ENCODE results near the gene LGALS9. TPM values are rescaled to one million over a fixed set of nuclear protein-coding genes. Genes with fewer than 3 reads are reported as not detected.

Gene LGALS9
- total RNA-seq, 5 donors from 2014 or later (not counting 1 experiment from before 2014, with no cell fraction given), result 17.8 to 53.3 (median 33.1) TPM

- H3K27ac ChIP-seq (ENCODE audit: low read length), result no peak overlapping the region
- H3K4me1 ChIP-seq (ENCODE audit: control insufficient read depth in 1 of 2, extremely low read depth in 1 of 2, insufficient read depth in 2 of 2, low read length in 2 of 2), result no peaks in the 10 kb centered on the region
- Mint-ChIP-seq H3K4me1 (no peaks in the 10 kb centered on the region), H3K4me3 (no peak overlapping the region), H3K27me3 (no peaks in the 10 kb centered on the region), H3K9me3 (no peaks in the 10 kb centered on the region), H3K36me3 (peaks cover 6% of the 10 kb centered on the region), H3K27ac (no peak overlapping the region)
- CTCF ChIA-PET, result no interaction called here
- no peaks in the 10 kb centered on the region for H3K27me3 ChIP-seq (replicated peaks in 1 of 2; ENCODE audit: control insufficient read depth in 2 of 2, extremely low read depth in 1 of 2, insufficient read depth in 2 of 2, low read length in 1 of 2)
- H3K9me3 ChIP-seq, result no peaks in the 10 kb centered on the region
- POLR2A ChIA-PET, result no interaction called here
- peaks cover 0 to 22% of the 10 kb centered on the region in 2 donors for H3K36me3 ChIP-seq (ENCODE audit: control insufficient read depth in 2 of 2, extremely low read depth in 1 of 2, insufficient read depth in 1 of 2, low read length in 1 of 2)
- ATAC-seq (replicated peaks in 1 of 4), result no peak
- 100% methylated on average over 2 of the region's 3 CpGs for WGBS (ENCODE audit: insufficient coverage)
- DNase-seq, result no peak
- H3K4me3 ChIP-seq (ENCODE audit: control insufficient read depth in 1 of 2, extremely low read depth in 1 of 2, low read length in 1 of 2), result no peak overlapping the region
Measured at GRCh38 chr17:27590864-27591263, 40.1 kb upstream of the LGALS9 start.

- Mint-ChIP-seq H3K9me3 (no peaks in the 10 kb centered on the region), H3K36me3 (peaks cover 9% of the 10 kb centered on the region), H3K27me3 (no peaks in the 10 kb centered on the region), H3K4me3 (no peak overlapping the region), H3K27ac (no peak overlapping the region), H3K4me1 (no peaks in the 10 kb centered on the region)
- H3K27me3 ChIP-seq (replicated peaks in 1 of 2; ENCODE audit: control insufficient read depth in 2 of 2, extremely low read depth in 1 of 2, insufficient read depth in 2 of 2, low read length in 1 of 2), result no peaks in the 10 kb centered on the region
- no peaks in the 10 kb centered on the region for H3K9me3 ChIP-seq
- H3K4me3 ChIP-seq (ENCODE audit: control insufficient read depth in 1 of 2, extremely low read depth in 1 of 2, low read length in 1 of 2), result no peak overlapping the region
- DNase-seq (no peak), ATAC-seq (replicated peaks in 1 of 4) (no peak)
- H3K4me1 ChIP-seq (ENCODE audit: control insufficient read depth in 1 of 2, extremely low read depth in 1 of 2, insufficient read depth in 2 of 2, low read length in 2 of 2), result no peaks in the 10 kb centered on the region
- no CpG with 5 or more reads among the region's 3 CpGs for WGBS (ENCODE audit: insufficient coverage)
- ChIA-PET CTCF (interaction anchor here (0.6 to 1.6 kb wide), 4 partner anchors 11 to 499 kb away, joined by 3 read pairs; no protein-coding TSS in a partner anchor), POLR2A (no interaction called here)
- no peak overlapping the region for H3K27ac ChIP-seq (ENCODE audit: low read length)
- H3K36me3 ChIP-seq (ENCODE audit: control insufficient read depth in 2 of 2, extremely low read depth in 1 of 2, insufficient read depth in 1 of 2, low read length in 1 of 2), result peaks cover 0 to 19% of the 10 kb centered on the region in 2 donors
Measured at GRCh38 chr17:27591986-27592385, 39.0 kb upstream of the LGALS9 start.

GRCh38 chr17:27593232-27593856 is 37.6 kb upstream of the LGALS9 start:
- H3K36me3 ChIP-seq (ENCODE audit: control insufficient read depth in 2 of 2, extremely low read depth in 1 of 2, insufficient read depth in 1 of 2, low read length in 1 of 2), result peaks cover 4 to 20% of the 10 kb centered on the region in 2 donors
- H3K4me1 ChIP-seq (ENCODE audit: control insufficient read depth in 1 of 2, extremely low read depth in 1 of 2, insufficient read depth in 2 of 2, low read length in 2 of 2), result no peaks in the 10 kb centered on the region
- ATAC-seq (replicated peaks in 1 of 4) (no peak), DNase-seq (no peak)
- no peaks in the 10 kb centered on the region for H3K27me3 ChIP-seq (replicated peaks in 1 of 2; ENCODE audit: control insufficient read depth in 2 of 2, extremely low read depth in 1 of 2, insufficient read depth in 2 of 2, low read length in 1 of 2)
- H3K9me3 Mint-ChIP-seq, result no peaks in the 10 kb centered on the region
- no peak overlapping the region for H3K4me3 Mint-ChIP-seq
- ChIA-PET POLR2A (no interaction called here), CTCF (interaction anchor here (0.6 to 1.6 kb wide), 3 partner anchors 10 to 30 kb away, joined by 3 to 5 read pairs (median 3); no protein-coding TSS in a partner anchor)
- H3K4me1 Mint-ChIP-seq, result no peaks in the 10 kb centered on the region
- H3K9me3 ChIP-seq, result no peaks in the 10 kb centered on the region
- peaks cover 15% of the 10 kb centered on the region for H3K36me3 Mint-ChIP-seq
- no peak overlapping the region for H3K4me3 ChIP-seq (ENCODE audit: control insufficient read depth in 1 of 2, extremely low read depth in 1 of 2, low read length in 1 of 2)
- H3K27ac Mint-ChIP-seq, result no peak overlapping the region
- no peaks in the 10 kb centered on the region for H3K27me3 Mint-ChIP-seq
- H3K27ac ChIP-seq (ENCODE audit: low read length), result no peak overlapping the region
- WGBS (ENCODE audit: insufficient coverage), result 94% methylated on average over 8 of the region's 9 CpGs

- H3K36me3 ChIP-seq (ENCODE audit: control insufficient read depth in 2 of 2, extremely low read depth in 1 of 2, insufficient read depth in 1 of 2, low read length in 1 of 2), result peaks cover 4 to 17% of the 10 kb centered on the region in 2 donors
- Mint-ChIP-seq H3K36me3 (peaks cover 12% of the 10 kb centered on the region), H3K4me3 (no peak overlapping the region), H3K4me1 (no peaks in the 10 kb centered on the region), H3K27ac (no peak overlapping the region), H3K9me3 (no peaks in the 10 kb centered on the region), H3K27me3 (no peaks in the 10 kb centered on the region)
- no peaks in the 10 kb centered on the region for H3K27me3 ChIP-seq (replicated peaks in 1 of 2; ENCODE audit: control insufficient read depth in 2 of 2, extremely low read depth in 1 of 2, insufficient read depth in 2 of 2, low read length in 1 of 2)
- no peaks in the 10 kb centered on the region for H3K4me1 ChIP-seq (ENCODE audit: control insufficient read depth in 1 of 2, extremely low read depth in 1 of 2, insufficient read depth in 2 of 2, low read length in 2 of 2)
- H3K27ac ChIP-seq (ENCODE audit: low read length), result no peak overlapping the region
- POLR2A ChIA-PET, result no interaction called here
- CTCF ChIA-PET, result interaction anchor here in 1 of 2 donors (1.6 kb wide), 1 partner anchor 9 kb away, joined by 3 read pairs; no protein-coding TSS in a partner anchor
- H3K4me3 ChIP-seq (ENCODE audit: control insufficient read depth in 1 of 2, extremely low read depth in 1 of 2, low read length in 1 of 2), result no peak overlapping the region
- no peaks in the 10 kb centered on the region for H3K9me3 ChIP-seq
- DNase-seq (no peak), ATAC-seq (replicated peaks in 1 of 4) (no peak)
- WGBS (ENCODE audit: insufficient coverage), result 97% methylated on average over 3 of the region's 3 CpGs
Measured at GRCh38 chr17:27593857-27594255, 37.1 kb upstream of the LGALS9 start.

- Mint-ChIP-seq H3K27me3 (no peaks in the 10 kb centered on the region), H3K4me1 (peaks cover 0 to 5% (median 2%) of the 10 kb centered on the region in 3 donors), H3K4me3 (no peak overlapping the region), H3K36me3 (peaks cover 9% of the 10 kb centered on the region), H3K9me3 (no peaks in the 10 kb centered on the region), H3K27ac (no peak overlapping the region)
- ATAC-seq (replicated peaks in 1 of 4) (peak in 1 of 4 experiments; percentile 40), DNase-seq (no peak)
- ChIA-PET CTCF (interaction anchor here (0.6 to 1.7 kb wide), 3 partner anchors 63 to 359 kb away, joined by 3 to 6 read pairs (median 3); no protein-coding TSS in a partner anchor), POLR2A (no interaction called here)
- peaks cover 0 to 3% of the 10 kb centered on the region in 2 experiments for H3K4me1 ChIP-seq (ENCODE audit: control insufficient read depth in 1 of 2, extremely low read depth in 1 of 2, insufficient read depth in 2 of 2, low read length in 2 of 2)
- WGBS (ENCODE audit: insufficient coverage), result no CpG with 5 or more reads among the region's 2 CpGs
- no peak overlapping the region for H3K4me3 ChIP-seq (ENCODE audit: control insufficient read depth in 1 of 2, extremely low read depth in 1 of 2, low read length in 1 of 2)
- H3K27ac ChIP-seq (ENCODE audit: low read length), result no peak overlapping the region
- no peaks in the 10 kb centered on the region for H3K27me3 ChIP-seq (replicated peaks in 1 of 2; ENCODE audit: control insufficient read depth in 2 of 2, extremely low read depth in 1 of 2, insufficient read depth in 2 of 2, low read length in 1 of 2)
- peaks cover 4 to 14% of the 10 kb centered on the region in 2 donors for H3K36me3 ChIP-seq (ENCODE audit: control insufficient read depth in 2 of 2, extremely low read depth in 1 of 2, insufficient read depth in 1 of 2, low read length in 1 of 2)
- no peaks in the 10 kb centered on the region for H3K9me3 ChIP-seq
Measured at GRCh38 chr17:27595208-27595607, 35.8 kb upstream of the LGALS9 start.

- Mint-ChIP-seq H3K36me3 (peaks cover 9% of the 10 kb centered on the region), H3K27ac (no peak overlapping the region), H3K4me1 (peaks cover 0 to 5% (median 2%) of the 10 kb centered on the region in 3 donors), H3K4me3 (no peak overlapping the region), H3K9me3 (no peaks in the 10 kb centered on the region), H3K27me3 (no peaks in the 10 kb centered on the region)
- Histone ChIP-seq H3K4me1 (ENCODE audit: control insufficient read depth in 1 of 2, extremely low read depth in 1 of 2, insufficient read depth in 2 of 2, low read length in 2 of 2) (peaks cover 0 to 3% of the 10 kb centered on the region in 2 experiments), H3K9me3 (no peaks in the 10 kb centered on the region), H3K36me3 (ENCODE audit: control insufficient read depth in 2 of 2, extremely low read depth in 1 of 2, insufficient read depth in 1 of 2, low read length in 1 of 2) (peaks cover 4 to 11% of the 10 kb centered on the region in 2 donors), H3K27ac (ENCODE audit: low read length) (no peak overlapping the region), H3K4me3 (ENCODE audit: control insufficient read depth in 1 of 2, extremely low read depth in 1 of 2, low read length in 1 of 2) (no peak overlapping the region), H3K27me3 (replicated peaks in 1 of 2; ENCODE audit: control insufficient read depth in 2 of 2, extremely low read depth in 1 of 2, insufficient read depth in 2 of 2, low read length in 1 of 2) (no peaks in the 10 kb centered on the region)
- POLR2A ChIA-PET, result no interaction called here
- CTCF ChIA-PET, result interaction anchor here in 1 of 2 donors (0.6 to 1.7 kb wide), 4 partner anchors 75 to 360 kb away, joined by 3 to 6 read pairs (median 4); no protein-coding TSS in a partner anchor
- WGBS (ENCODE audit: insufficient coverage), result no CpG with 5 or more reads among the region's 4 CpGs
- ATAC-seq (replicated peaks in 1 of 4) (no peak), DNase-seq (no peak)
Measured at GRCh38 chr17:27596096-27596495, 34.9 kb upstream of the LGALS9 start.
